GM19035 (cell line): Measurements from ENCODE around the gene EVA1B.

Source experiments
- ATAC-seq: cut with Tn5 transposase; IDR thresholded peaks from one replicate; pipeline ENCODE4 v1.9.1; 2021; ENCODE audit not compliant: unreplicated experiment

The EVA1B gene

GRCh38 chr1:36320767-36321118, 2.7 kb downstream of the EVA1B start:
- ATAC-seq = no peak

DNA sequence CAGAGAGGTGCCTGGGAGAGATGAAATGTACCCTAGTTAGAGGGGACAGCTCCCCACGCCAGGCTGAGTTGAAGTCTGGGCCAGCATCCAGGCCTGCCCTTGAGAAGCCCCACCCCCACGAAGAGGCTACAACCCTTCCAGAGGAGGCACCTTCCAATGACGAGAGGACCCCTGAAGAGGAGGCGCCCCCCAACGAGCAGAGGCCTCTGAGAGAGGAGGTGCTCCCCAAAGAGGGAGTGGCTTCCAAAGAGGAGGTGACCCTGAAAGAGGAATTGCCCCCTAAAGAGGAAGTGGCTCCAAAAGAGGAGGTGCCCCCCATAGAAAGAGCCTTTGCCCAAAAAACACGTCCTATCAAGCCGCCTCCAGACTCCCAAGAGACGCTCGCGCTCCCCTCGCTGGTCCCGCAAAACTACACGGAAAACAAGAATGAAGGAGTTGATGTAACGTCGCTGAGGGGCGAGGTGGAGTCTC, 3.1 kb downstream of the EVA1B start:
- ATAC-seq = no peak

- ATAC-seq = no peak
These were observed 14.0 kb downstream of the EVA1B start for GRCh38 chr1:36309397-36309796.

DNA sequence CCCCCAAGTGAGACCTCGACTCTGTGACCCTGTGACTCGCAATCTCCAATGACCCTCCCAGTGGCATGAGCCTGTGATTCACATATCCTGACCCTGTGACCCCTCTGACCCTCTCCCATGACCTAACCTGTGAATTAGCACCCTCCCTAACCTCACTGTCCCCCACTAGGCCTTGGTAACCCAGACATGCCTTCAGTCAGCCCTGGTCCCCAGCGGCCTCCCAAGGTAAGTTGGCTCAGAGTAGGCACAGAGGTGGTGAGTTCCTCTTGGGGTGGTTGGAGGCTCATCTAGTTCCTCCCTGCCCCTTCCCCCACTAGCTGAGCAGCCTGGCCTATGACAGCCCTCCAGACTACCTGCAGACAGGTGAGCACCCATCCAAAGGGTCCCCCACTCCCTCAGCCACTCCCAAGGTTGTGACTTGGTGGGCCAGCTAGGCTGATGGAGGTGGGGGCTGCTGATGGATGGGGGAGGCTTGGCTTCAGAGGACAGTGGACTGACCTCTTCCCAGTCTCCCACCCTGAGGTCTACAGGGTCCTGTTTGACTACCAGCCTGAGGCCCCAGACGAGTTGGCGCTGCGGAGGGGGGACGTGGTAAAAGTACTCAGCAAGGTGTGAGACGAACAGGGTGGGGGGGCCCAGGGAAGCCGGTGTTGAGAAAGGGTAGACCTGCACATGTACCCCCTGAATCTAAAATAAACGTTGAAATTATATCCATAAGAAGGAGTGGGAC, 15.7 kb downstream of the EVA1B start:
- ATAC-seq = no peak

GRCh38 chr1:36306902-36307456, 16.5 kb downstream of the EVA1B start:
- peak; percentile 99 for ATAC-seq

DNA sequence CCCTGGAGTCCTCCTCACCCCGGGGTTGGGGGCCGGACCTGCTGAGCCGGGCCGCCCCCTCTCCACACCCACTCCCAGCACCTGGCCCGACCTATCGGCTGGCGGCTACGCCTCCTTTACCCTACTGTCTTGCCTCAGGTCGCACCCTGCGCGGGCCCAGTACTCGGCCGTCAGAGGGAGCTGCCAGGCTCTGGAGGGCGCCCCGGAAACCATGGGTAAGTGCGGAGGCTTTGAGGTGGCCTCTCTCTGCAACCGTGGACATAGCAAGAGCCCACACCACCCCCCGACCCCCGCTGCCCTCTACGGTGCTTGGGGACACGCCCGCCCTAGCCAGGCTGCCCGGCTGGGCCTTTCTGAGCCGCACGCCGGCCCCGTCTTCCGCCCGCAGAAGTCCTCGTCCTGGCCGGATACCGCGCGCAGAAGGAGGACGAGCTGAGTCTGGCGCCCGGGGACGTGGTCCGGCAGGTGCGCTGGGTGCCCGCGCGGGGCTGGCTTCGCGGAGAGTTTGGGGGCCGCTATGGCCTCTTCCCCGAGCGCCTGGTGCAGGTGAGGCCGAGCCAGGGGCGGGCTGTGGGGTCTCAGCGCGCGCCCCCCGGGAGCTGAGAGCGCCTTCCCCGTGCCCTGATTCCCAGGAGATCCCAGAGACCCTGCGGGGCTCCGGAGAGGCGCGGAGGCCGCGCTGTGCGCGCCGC, 17.1 kb downstream of the EVA1B start, which contains the start of gene SH3D21:
SH3D21 (plus strand) TSS at position 159 of the 692 bp plus-strand sequence; CDS start at position 212, 53 bp downstream.
- peak; percentile 37 for ATAC-seq

GRCh38 chr1:36305915-36306209, 17.6 kb downstream of the EVA1B start:
- ATAC-seq = no peak

DNA sequence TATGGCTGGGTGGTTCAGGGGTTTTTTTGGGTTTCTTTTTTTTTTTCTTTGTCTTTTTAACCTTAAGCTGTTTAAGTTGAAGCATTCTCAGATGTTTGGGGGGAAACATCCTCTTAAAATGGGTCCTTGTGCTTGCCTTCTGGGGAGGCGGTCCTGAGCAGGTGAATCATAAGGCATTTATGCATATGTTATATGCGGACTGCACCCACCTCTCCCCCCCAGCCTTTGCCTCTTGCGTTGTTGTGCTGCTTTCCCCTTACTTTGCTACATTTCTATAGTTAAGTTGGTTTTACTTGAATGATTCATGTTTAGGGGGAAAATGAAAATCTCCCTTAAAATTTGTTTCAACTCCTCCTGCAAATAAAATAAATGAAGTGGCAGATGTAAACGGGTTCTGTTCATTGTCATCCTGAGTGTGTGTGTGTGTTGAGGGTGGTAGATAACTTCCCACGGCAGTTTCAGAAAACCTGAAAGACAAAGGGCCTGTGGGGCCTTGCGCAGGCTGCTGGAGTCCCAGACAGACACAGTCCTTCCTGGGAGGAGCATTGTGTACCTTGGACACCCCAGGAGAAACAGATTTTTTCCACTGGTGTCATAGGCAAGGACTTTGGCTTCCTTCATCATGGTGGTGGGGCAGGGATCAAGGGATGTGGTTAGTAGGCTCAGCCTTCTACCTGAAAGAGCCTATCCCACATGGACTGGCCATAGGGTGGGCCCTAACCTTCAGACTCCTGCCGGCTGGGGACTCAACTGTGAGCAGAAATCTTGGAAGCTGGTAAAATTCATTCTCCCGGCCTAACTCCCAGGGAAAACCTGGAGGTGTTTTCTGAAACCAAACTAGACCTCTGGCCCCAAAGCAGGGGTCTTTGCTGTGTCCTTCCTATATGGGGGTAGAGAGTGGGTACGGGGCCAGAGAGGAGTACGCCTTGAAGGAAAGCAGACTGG, 18.2 kb downstream of the EVA1B start:
- no peak for ATAC-seq

DNA sequence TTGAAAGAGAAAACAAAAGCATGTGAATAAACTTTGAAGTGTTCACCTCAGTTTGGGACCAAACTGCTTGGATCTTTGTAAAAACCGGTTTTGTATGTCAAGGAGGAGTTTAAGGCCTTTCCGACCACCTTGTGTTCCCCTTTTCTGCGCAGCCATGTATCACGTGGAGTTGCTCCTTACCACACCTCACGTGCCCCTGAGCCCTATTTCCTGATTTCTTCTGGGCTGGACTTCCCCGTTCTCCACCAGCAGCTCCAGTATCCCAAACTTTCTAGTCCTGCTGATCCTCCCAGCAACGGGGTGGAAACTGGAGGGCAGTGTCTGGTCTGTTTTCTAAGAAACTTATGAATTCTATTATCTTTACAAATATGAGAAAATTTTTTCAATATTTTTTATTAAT, 18.9 kb downstream of the EVA1B start:
- ATAC-seq = no peak

GRCh38 chr1:36303650-36304360, 19.6 kb downstream of the EVA1B start:
- no peak for ATAC-seq

GRCh38 chr1:36303244-36303643, 20.2 kb downstream of the EVA1B start:
- ATAC-seq = no peak

GRCh38 chr1:36301220-36301619, 22.2 kb downstream of the EVA1B start:
- no peak for ATAC-seq

DNA sequence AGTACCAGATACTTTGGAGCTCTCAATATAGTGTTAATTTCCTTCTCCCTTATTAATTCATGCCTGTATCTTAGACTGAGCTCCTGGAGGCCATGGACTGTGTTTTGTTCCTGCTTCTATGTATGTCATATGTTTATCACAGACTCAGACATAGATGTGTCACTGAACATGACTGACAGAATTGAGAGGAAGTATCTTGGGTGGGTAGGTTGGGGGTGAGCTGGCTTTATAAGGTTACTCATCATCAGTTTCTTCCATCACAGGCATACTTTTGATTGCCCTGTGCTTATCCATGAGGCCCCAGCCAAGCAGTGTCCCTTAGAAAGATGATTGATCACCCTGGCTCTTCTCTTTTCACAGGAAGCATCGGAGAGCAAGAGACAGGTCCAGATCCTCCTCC, 22.9 kb downstream of the EVA1B start:
- no peak for ATAC-seq

DNA sequence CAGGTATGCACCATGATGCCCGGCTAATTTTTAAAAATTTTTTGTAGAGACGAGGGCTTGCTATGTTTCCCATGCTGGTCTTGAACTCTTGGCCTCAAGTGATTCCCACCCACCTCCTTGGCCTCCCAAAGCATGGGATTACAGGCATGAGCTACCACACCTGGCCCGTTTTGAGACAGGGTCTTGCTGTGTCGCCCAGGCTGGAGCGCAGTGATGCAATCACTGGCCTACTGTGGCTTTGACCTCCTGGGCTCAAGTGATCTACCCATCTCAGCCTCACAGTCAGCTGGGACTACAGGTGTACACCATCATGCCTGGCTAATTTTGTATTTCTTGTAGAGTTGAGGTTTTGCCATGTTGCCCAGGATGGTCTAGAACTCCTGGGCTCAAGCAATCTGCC, 24.8 kb downstream of the EVA1B start:
- ATAC-seq = no peak

- no peak for ATAC-seq
These were observed 26.4 kb downstream of the EVA1B start for GRCh38 chr1:36297062-36297461.

DNA sequence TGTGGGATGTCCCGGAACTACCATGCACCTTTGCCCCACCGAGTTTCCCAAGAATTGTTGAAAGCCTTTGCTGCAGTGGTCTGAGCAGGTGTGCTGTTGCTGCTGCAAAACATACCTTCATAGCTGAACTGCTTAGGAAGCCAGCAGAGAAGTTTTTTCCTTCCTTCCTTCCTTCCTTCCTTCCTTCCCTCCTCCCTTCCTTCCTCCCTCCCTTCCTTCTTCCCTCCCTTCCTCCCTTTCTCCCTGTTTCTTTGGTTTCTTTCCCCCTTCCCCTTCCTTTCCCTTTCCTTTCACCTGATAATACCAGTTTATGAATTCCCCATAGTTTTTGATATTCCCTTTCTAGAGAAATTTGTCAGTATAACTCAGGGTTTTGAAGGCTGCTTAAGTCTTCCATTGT, 28.1 kb downstream of the EVA1B start:
- no peak for ATAC-seq

GRCh38 chr1:36287595-36287994, 35.9 kb downstream of the EVA1B start:
- no peak for ATAC-seq

DNA sequence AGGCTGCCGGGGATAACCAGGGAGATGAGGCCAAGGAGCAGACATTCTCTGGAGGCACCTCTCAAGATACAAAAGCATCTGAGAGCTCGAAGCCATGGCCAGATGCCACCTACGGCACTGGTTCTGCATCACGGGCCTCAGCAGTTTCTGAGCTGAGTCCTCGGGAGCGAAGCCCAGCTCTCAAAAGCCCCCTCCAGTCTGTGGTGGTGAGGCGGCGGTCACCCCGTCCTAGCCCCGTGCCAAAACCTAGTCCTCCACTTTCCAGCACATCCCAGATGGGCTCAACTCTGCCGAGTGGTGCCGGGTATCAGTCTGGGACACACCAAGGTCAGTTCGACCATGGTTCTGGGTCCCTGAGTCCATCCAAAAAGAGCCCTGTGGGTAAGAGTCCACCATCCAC, 36.6 kb downstream of the EVA1B start:
- no peak for ATAC-seq

DNA sequence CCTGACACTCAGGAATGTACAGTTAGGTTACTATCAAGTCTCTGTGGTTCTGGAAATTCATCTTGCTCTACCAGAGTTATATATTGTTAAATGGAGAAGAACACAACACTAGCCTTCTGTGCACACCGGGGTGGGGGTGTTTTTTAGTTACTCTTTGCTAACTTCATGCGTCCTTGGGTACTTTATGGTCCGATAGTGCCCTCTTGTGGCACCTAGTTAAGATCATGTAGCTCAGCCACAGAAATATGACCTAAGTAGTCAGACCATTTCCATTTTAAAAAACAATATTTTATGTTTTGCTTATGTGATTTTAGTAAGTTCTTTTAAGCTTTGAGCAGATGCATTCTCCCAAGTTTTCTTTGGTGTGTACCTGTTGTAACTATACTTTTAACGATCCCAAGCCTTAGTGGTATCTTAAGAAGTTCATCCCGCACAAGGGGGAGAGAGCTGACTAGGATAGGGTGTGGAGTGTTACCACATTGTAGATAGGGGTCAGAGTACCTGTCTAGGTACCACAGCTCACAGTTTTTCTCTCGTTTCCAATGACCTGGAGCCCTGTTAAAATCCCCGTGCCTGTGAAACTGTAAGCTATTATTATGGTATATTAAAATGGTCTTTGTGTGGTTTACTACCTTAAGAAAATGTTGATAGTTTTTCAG, 37.9 kb downstream of the EVA1B start:
- ATAC-seq = no peak

- no peak for ATAC-seq
These were observed 38.9 kb downstream of the EVA1B start for GRCh38 chr1:36284517-36284916.
